Measurements from ENCODE around the gene GAL3ST1.
A peak's percentile ranks its signal among the peaks of the same experiment; 100 is the strongest.
"Not testable (repeated sequence)": the region's sequence is repeated elsewhere in the genome, so short reads cannot be mapped to it uniquely, and the experiment has no call there.

The GAL3ST1 gene

DNA sequence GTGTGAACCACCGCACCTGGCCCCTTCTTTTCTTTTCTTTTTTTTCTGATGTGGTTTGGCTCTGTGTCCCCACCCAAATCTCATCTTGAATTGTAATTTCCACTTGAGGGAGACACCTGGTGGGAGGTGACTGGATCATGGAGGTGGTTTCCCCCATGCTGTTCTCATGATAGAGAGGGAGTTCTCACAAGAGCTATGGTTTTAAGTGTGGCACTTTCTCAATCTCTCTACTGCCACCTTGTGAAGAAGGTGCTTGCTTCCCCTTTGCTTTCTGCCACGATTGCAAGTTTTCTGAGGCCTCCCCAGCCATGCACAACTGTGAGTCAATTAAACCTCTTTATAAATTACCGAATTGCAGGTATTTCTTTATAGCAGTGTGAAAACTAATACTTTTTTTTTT lies 27.6 kb upstream of the GAL3ST1 start:
- H3K36me3 Mint-ChIP-seq (ENCODE audit: low read depth) = no peaks in the 10 kb centered on the region
- H3K9me3 Mint-ChIP-seq = no peaks in the 10 kb centered on the region
- H3K27ac Mint-ChIP-seq = no peak overlapping the region
- H3K4me1 Mint-ChIP-seq = peaks cover 23% of the 10 kb centered on the region
- peaks cover 4% of the 10 kb centered on the region for H3K27me3 Mint-ChIP-seq (ENCODE audit: low read depth, poor library complexity)
- no peak overlapping the region for H3K4me3 Mint-ChIP-seq
- TF ChIP-seq, protein P1, sequence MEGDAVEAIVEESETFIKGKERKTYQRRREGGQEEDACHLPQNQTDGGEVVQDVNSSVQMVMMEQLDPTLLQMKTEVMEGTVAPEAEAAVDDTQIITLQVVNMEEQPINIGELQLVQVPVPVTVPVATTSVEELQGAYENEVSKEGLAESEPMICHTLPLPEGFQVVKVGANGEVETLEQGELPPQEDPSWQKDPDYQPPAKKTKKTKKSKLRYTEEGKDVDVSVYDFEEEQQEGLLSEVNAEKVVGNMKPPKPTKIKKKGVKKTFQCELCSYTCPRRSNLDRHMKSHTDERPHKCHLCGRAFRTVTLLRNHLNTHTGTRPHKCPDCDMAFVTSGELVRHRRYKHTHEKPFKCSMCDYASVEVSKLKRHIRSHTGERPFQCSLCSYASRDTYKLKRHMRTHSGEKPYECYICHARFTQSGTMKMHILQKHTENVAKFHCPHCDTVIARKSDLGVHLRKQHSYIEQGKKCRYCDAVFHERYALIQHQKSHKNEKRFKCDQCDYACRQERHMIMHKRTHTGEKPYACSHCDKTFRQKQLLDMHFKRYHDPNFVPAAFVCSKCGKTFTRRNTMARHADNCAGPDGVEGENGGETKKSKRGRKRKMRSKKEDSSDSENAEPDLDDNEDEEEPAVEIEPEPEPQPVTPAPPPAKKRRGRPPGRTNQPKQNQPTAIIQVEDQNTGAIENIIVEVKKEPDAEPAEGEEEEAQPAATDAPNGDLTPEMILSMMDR (IDR thresholded peaks at IDR 0.05) = peak; percentile 12
- DNase-seq = no peak

GRCh38 chr22:30601464-30601863 lies 27.0 kb upstream of the GAL3ST1 start:
- no peaks in the 10 kb centered on the region for H3K36me3 Mint-ChIP-seq (ENCODE audit: low read depth)
- H3K27ac Mint-ChIP-seq = no peak overlapping the region
- H3K27me3 Mint-ChIP-seq (ENCODE audit: low read depth, poor library complexity) = peaks cover 4% of the 10 kb centered on the region
- DNase-seq = no peak
- H3K4me1 Mint-ChIP-seq = peaks cover 17% of the 10 kb centered on the region
- H3K9me3 Mint-ChIP-seq = no peaks in the 10 kb centered on the region
- TF ChIP-seq, protein P1 (IDR thresholded peaks at IDR 0.05) = no peak
- H3K4me3 Mint-ChIP-seq = no peak overlapping the region

- TF ChIP-seq, protein P1 (IDR thresholded peaks at IDR 0.05) = no peak
- H3K27ac Mint-ChIP-seq = peak overlapping the region; percentile 32
- peaks cover 12% of the 10 kb centered on the region for H3K4me1 Mint-ChIP-seq
- no peak overlapping the region for H3K4me3 Mint-ChIP-seq
- no peaks in the 10 kb centered on the region for H3K9me3 Mint-ChIP-seq
- DNase-seq = no peak
- H3K27me3 Mint-ChIP-seq (ENCODE audit: low read depth, poor library complexity) = peaks cover 7% of the 10 kb centered on the region
- H3K36me3 Mint-ChIP-seq (ENCODE audit: low read depth) = no peaks in the 10 kb centered on the region
Observed at GRCh38 chr22:30600921-30601320, 26.5 kb upstream of the GAL3ST1 start.

- TF ChIP-seq, protein P1 (IDR thresholded peaks at IDR 0.05) = no peak
- Mint-ChIP-seq H3K36me3 (ENCODE audit: low read depth) (no peaks in the 10 kb centered on the region), H3K9me3 (no peaks in the 10 kb centered on the region), H3K4me1 (peaks cover 4% of the 10 kb centered on the region), H3K27ac (no peak overlapping the region), H3K4me3 (no peak overlapping the region), H3K27me3 (ENCODE audit: low read depth, poor library complexity) (peaks cover 22% of the 10 kb centered on the region)
- no peak for DNase-seq
Observed at GRCh38 chr22:30598986-30599385, 24.5 kb upstream of the GAL3ST1 start.

DNA sequence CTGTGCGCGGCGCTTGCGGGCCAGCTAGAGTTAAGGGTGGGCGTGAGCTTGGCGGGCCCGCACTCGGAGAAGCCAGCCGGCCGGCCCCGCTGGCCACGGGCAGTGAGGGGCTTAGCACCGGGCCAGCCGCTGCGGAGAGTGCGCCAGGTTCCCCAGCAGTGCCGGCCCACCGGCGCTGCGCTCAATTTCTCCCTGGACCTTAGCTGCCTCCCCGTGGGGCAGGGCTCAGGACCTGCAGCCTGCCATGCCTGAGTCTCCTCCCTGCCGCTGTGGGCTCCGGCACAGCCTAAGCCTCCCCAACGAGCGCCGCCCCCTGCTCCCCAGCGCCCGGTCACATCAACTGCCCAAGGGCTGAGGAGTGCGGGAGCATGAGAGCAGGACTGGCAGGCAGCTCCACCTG lies 22.4 kb upstream of the GAL3ST1 start:
- no peak for DNase-seq
- Mint-ChIP-seq H3K4me3 (no peak overlapping the region), H3K9me3 (no peaks in the 10 kb centered on the region), H3K27me3 (ENCODE audit: low read depth, poor library complexity) (peaks cover 34% of the 10 kb centered on the region), H3K27ac (no peak overlapping the region), H3K4me1 (peaks cover 1% of the 10 kb centered on the region), H3K36me3 (ENCODE audit: low read depth) (no peaks in the 10 kb centered on the region)
- TF ChIP-seq, protein P1 (IDR thresholded peaks at IDR 0.05) = no peak

DNA sequence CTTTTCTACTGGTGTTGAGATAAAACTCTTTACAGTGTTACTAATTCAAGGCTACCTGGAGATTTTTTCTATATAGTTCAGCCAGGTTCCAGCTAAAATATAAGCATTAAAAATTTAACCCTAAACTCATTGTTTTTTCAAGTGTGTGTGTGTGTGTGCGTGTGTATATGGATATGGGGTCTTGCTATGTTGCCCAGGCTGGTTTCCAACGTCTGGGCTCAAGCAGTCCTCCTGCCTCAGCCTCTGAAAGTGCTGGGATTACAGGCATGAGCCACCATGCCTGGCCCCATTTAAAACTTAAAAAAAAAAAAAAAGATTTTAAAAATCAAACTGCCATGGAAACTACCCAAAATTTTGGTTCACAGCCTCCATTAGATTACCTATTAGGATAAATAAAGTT lies 21.7 kb upstream of the GAL3ST1 start:
- Mint-ChIP-seq H3K4me1 (no peaks in the 10 kb centered on the region), H3K27me3 (ENCODE audit: low read depth, poor library complexity) (peaks cover 31% of the 10 kb centered on the region), H3K9me3 (no peaks in the 10 kb centered on the region), H3K27ac (no peak overlapping the region), H3K4me3 (no peak overlapping the region), H3K36me3 (ENCODE audit: low read depth) (no peaks in the 10 kb centered on the region)
- TF ChIP-seq, protein P1 (IDR thresholded peaks at IDR 0.05) = no peak
- DNase-seq = no peak

DNA sequence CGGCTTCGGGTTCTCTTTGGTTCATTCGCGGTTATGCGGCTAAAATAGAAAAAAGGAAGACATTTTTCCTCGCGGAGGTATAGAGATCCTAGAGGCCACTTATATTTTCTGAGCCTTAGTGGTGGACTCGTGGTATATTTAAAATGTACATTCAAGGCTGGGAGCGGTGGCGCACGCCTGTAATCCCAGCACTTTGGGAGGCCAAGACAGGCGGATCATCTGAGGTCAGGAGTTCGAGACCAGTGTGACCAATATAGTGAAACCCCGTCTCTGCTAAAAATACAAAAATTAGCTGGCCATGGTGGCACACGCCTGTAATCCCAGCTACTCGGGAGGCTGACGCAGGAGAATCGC lies 17.9 kb upstream of the GAL3ST1 start:
- not testable (repeated sequence) for DNase-seq, H3K9me3 Mint-ChIP-seq, H3K4me1 Mint-ChIP-seq, H3K4me3 Mint-ChIP-seq, H3K27ac Mint-ChIP-seq
- peaks cover 31% of the 10 kb centered on the region for H3K27me3 Mint-ChIP-seq (ENCODE audit: low read depth, poor library complexity)
- H3K36me3 Mint-ChIP-seq (ENCODE audit: low read depth) = peaks cover 13% of the 10 kb centered on the region
